GM21526 (cell line): ENCODE results near the gene MAGEB17.

ENCODE experiments used
- ATAC-seq: cut with Tn5 transposase; IDR thresholded peaks from one replicate; pipeline ENCODE4 v1.9.1; 2021; ENCODE audit warnings: moderate library complexity; ENCODE audit not compliant: unreplicated experiment, low FRiP score

The MAGEB17 gene

GRCh38 chrX:16205840-16206239 lies 38.6 kb downstream of the MAGEB17 start:
- no peak for ATAC-seq

- no peak for ATAC-seq
Observed at GRCh38 chrX:16207634-16208033, 40.4 kb downstream of the MAGEB17 start.

GRCh38 chrX:16208601-16209000 lies 41.3 kb downstream of the MAGEB17 start:
- ATAC-seq = no peak

GRCh38 chrX:16210061-16210460 lies 42.8 kb downstream of the MAGEB17 start:
- no peak for ATAC-seq

- no peak for ATAC-seq
Observed at GRCh38 chrX:16212024-16212423, 44.7 kb downstream of the MAGEB17 start.

- ATAC-seq = no peak
Observed at GRCh38 chrX:16212436-16212835, 45.2 kb downstream of the MAGEB17 start.

GRCh38 chrX:16213961-16214360 lies 46.7 kb downstream of the MAGEB17 start:
- ATAC-seq = no peak

GRCh38 chrX:16215660-16216059 lies 48.4 kb downstream of the MAGEB17 start:
- ATAC-seq = no peak
